Keratinocyte (primary cell): ENCODE results near the gene CREG1.

ENCODE experiments used
- EZH2 ChIP-seq: IDR thresholded peaks from one replicate; pipeline ENCODE4 v1.6.1; 2012; ENCODE audit warnings: inconsistent platforms, mild to moderate bottlenecking, low read length, moderate library complexity
- TF ChIP-seq, protein P1 (sequence below), 3 experiments: IDR thresholded peaks in 1 of 3; conservative IDR thresholded peaks in 1 of 3; optimal IDR thresholded peaks in 1 of 3; 2 replicates in 2 of 3; 3 replicates in 1 of 3; pipeline versions ENCODE3 to v1.5.1; 2011; ENCODE audit warnings: low read length in 3 of 3, mild to moderate bottlenecking in 3 of 3, moderate library complexity in 2 of 3, control low read depth in 1 of 3, inconsistent platforms in 1 of 3; ENCODE audit not compliant: insufficient read depth in 2 of 3; ENCODE audit errors: extremely low read depth in 1 of 3

- TF ChIP-seq EZH2, result no peak
- TF ChIP-seq, protein P1, sequence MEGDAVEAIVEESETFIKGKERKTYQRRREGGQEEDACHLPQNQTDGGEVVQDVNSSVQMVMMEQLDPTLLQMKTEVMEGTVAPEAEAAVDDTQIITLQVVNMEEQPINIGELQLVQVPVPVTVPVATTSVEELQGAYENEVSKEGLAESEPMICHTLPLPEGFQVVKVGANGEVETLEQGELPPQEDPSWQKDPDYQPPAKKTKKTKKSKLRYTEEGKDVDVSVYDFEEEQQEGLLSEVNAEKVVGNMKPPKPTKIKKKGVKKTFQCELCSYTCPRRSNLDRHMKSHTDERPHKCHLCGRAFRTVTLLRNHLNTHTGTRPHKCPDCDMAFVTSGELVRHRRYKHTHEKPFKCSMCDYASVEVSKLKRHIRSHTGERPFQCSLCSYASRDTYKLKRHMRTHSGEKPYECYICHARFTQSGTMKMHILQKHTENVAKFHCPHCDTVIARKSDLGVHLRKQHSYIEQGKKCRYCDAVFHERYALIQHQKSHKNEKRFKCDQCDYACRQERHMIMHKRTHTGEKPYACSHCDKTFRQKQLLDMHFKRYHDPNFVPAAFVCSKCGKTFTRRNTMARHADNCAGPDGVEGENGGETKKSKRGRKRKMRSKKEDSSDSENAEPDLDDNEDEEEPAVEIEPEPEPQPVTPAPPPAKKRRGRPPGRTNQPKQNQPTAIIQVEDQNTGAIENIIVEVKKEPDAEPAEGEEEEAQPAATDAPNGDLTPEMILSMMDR (optimal IDR thresholded peaks at IDR 0.05 in 1 of 3, IDR thresholded peaks at IDR 0.05 in 1 of 3, conservative IDR thresholded peaks at IDR 0.05 in 1 of 3; ENCODE audit: extremely low read depth in 1 of 3, insufficient read depth in 2 of 3, low read length in 3 of 3), result no peak
Measured at GRCh38 chr1:167502719-167503462, 50.7 kb downstream of the CREG1 start.
